Fibroblast of skin of abdomen (primary cell): ENCODE data around the gene FIBIN.
"Not testable (repeated sequence)": the region's sequence is repeated elsewhere in the genome, so short reads cannot be mapped to it uniquely, and the experiment has no call there.

Experiments used
- DNase-seq: peaks from one replicate; pipeline ENCODE4 v3.0.0-alpha.2; 2013

The FIBIN gene

DNA sequence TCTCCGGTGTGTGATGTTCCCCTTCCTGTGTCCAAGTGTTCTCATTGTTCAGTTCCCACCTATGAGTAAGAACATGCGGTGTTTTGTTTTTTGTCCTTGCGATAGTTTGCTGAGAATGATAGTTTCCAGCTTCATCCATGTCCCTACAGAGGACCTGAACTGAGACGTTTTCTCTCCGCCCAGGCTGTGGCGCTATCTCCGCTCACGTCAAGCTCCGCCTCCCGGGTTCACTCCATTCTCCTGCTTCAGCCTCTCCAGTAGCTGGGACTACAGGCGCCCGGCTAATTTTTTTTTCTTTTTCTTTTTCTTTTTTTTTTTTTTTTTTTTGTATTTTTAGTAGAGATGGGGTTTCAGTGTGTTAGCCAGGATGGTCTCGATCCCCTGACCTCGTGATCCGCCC, 16.7 kb upstream of the FIBIN start:
- not testable (repeated sequence) for DNase-seq

DNA sequence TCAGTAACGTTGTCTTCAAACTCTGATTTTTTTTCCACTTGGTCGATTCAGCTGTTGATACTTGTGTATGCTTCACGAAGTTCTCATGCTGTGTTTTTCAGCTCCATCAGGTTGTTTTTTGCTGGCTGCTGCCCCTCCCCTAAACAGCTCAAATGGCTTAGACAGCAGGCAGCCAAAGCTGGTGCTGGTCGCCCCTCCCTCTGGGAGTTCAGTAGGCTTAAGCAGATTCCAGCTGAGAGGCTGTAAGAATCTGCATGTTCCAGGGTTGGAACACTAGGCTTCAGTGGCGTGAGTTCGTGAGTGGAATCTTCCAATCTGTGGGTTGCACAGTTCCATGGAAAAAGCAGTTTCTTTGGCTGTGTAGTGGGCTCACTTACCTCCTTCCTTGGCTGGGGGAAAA, 10.3 kb upstream of the FIBIN start:
- DNase-seq = no peak

GRCh38 chr11:26985470-26985869, 8.4 kb upstream of the FIBIN start:
- DNase-seq = no peak

- DNase-seq = no peak
Measured at GRCh38 chr11:26985943-26986342, 8.0 kb upstream of the FIBIN start.

- no peak for DNase-seq
Measured at GRCh38 chr11:26987272-26987671, 6.6 kb upstream of the FIBIN start.

- no peak for DNase-seq
Measured at GRCh38 chr11:26987731-26988130, 6.2 kb upstream of the FIBIN start.

GRCh38 chr11:26992031-26992541, 1.8 kb upstream of the FIBIN start:
- DNase-seq = peak; percentile 91

DNA sequence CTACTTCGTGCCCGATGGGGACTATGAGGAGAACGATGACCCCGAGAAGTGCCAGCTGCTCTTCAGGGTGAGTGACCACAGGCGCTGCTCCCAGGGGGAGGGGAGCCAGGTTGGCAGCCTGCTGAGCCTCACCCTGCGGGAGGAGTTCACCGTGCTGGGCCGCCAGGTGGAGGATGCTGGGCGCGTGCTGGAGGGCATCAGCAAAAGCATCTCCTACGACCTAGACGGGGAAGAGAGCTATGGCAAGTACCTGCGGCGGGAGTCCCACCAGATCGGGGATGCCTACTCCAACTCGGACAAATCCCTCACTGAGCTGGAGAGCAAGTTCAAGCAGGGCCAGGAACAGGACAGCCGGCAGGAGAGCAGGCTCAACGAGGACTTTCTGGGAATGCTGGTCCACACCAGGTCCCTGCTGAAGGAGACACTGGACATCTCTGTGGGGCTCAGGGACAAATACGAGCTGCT, 751 bp downstream of the FIBIN start:
- no peak for DNase-seq

DNA sequence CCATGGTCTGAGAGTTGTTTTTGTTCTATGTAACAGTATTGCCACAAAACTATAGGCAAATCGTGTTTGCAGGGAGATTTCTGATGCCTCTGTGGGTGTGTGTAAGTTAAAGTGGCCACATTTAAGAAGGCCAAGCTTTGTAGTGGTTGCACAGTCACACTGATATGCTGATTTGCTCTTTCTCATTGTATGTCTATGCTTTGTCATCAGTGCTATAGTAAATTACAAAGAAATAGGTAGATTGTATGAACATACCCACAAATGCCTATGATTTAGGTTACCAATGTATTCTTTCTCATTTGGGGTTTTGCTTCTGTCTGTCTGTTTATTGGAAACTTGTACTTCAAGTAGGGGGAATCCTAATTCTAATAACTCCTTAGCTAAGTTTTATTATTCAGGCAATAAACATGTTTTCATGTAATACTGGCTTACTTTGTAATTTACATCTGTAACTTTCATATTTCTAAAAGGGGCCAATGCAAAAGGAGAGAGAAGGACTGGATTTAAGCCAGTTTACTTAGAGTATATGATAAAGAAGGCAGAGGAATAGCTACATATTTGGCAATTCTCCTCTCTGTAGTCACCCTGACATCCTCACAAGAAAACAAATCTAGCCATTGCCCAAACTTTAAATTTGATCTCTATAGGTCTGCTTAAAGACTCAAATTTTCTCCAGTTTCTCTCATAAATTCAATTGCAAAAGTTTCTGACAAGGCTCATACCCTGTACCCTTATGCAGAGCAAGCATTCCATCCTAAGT, 2.0 kb downstream of the FIBIN start:
- DNase-seq = no peak

- peak; percentile 38 for DNase-seq
Measured at GRCh38 chr11:26997378-26997777, 3.5 kb downstream of the FIBIN start.

DNA sequence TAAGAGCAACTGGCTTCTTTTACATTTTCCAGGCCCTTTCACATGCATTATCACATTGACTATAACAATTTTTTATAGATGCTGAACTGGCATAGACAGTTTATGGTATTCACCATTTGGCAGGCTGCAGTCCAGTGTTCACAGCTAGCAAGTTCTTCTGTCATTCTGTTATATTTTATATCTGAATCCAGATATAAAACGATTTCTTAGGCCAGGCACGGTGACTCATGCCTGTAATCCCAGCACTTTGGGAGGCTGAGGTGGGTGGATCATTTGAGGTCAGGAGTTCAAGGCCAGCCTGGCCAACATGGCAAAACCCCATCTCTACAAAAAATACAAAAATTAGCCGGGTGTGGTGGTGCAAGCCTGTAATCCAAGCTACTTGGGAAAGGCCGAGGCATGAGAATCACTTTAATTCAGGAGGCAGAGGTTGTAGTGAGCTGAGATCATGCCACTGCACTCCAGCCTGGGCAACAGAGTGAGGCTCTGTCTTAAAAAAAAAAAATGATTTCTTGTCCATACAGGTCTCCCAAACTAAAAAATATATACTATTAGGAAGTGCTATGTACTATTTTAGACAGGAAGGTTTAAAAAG, 7.3 kb downstream of the FIBIN start:
- not testable (repeated sequence) for DNase-seq

GRCh38 chr11:27002431-27002830, 8.5 kb downstream of the FIBIN start:
- no peak for DNase-seq

DNA sequence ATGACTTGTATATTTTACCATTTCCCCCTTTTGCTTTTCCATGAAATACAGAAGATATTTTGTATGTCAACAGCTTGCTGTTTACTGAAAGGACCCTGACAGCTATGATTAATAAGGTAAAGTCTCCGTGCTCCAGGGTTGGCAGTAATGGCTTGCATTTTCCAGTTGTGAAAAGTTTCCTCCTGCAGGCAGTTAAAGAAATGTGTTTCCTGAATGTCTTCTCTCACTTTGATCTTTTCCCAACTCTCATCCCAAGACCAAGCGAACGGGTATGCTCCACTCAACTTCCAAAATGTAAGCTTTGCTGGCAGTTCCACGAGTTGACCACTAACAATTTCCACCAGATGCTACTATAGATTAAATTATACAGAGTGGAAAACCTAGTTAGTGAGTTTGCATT, 8.9 kb downstream of the FIBIN start:
- DNase-seq = no peak

- DNase-seq = no peak
Measured at GRCh38 chr11:27004103-27004502, 10.2 kb downstream of the FIBIN start.

DNA sequence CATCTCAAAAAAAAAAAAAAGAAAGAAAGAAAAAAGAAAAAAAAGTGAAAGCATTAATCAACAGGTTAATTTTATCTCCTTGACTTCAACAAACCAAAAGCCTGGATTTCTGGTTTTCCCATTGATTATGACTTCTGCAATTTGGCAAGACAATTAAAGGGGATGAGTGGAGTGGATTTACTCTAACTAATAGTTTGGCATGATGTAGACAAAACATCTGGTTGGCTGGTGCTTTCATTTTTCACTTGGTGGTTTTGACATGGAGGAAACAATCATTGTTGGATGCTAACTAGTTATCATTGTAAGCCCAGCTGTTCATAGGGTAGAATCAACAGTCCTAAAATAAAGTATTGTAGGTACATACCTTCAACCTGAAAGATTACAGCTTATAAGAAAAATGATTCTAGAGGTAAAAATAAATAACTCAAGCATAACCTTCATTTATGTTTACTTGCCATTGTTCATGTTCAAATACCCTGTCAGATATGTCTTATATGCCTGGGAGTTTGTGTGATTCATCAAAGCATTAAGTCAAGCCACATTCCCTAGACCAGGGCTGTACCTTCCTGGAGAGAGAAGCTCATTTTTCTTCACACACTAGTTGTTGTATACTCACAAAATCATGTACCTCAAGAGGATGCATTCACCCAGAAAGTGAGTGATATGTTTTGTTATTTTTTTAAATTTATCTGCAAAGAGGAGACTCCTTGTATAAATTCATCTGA, 15.1 kb downstream of the FIBIN start:
- DNase-seq = no peak

GRCh38 chr11:27011560-27012233, 17.8 kb downstream of the FIBIN start:
- no peak for DNase-seq

GRCh38 chr11:27012234-27012921, 18.5 kb downstream of the FIBIN start:
- DNase-seq = peak; percentile 73

DNA sequence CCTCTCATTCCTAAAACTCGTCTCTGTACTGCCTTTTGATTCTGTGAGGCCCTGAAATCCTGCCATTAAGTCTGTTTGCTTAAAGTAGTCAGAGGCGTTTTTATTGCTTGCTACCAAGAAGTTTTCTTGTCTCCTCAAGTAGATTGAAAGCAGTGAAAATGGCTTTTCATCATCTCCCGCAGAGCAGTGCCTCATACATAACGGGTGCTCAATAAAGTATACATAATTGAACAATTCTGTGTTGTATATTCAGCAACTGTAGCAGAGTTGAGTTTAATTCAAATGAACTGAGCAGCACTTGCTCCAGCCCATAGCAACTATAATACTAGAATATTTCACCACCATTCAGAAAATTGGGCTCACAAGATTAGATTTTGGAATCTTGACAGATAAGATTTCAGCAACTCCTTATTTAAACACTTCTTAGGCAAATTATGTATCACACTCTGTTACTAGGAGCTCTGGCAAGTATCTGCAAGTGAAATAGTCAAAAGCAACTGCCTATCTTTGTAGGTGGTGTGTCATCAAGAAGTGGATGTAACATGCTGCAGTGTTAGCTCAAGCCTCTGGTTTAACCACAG, 20.0 kb downstream of the FIBIN start:
- DNase-seq = peak; percentile 84

GRCh38 chr11:27018902-27019529, 25.1 kb downstream of the FIBIN start:
- no peak for DNase-seq

DNA sequence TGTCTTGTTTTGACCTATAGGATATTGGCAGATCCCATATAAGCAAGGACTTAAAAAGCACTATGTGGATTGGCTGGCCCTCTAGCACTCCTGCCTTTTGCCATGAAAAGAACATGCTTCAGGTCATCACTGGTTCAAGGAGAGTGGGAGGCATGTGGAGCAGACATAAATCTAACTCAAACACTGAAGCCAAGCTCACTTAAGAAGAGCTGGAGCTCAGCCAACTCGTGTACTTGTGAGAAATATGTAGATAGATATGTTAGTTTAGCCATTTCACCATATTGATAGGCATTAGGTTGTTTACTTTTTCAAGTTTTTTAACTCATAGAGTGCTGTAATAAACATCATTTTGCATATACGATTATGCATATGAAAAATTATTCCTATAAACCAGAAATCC, 26.8 kb downstream of the FIBIN start:
- DNase-seq = no peak

GRCh38 chr11:27022659-27023251, 28.8 kb downstream of the FIBIN start:
- DNase-seq = no peak
